ENCODE measurements around the gene CCDC92B. TPM values are rescaled to one million over a fixed set of nuclear protein-coding genes. Genes with fewer than 3 reads are reported as not detected.
A peak's percentile ranks its signal among the peaks of the same experiment; 100 is the strongest.

CCDC92B gene
- polyA plus RNA-seq, 6 donors from 2014 or later, result not detected

DNA sequence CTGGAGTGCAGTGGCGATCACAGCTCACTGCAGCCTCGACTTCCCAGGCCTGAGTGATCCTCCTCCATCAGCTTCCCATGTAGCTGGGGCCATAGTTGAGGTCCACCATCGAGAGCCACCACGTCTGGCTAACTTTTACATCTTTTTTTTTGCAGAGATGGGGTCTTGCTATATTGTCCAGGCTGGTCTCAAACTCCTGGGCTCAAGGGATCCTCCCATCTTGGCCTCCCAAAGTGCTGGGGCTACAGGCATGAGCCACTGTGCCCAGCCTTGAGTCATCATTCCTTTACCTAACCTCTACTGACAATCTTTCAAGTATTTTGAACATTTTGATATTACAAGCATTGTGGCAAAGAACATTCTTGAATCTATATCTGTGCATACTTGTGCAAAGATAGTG, 9.4 kb upstream of the CCDC92B start:
- H3K9me3 Mint-ChIP-seq, result peaks cover 0 to 4% (median 0%) of the 10 kb centered on the region in 7 donors
- H3K36me3 Mint-ChIP-seq, result no peaks in the 10 kb centered on the region
- H3K4me1 Mint-ChIP-seq, result peaks cover 3 to 9% (median 6%) of the 10 kb centered on the region in 3 donors
- DNase-seq, result no peak
- no peak overlapping the region for H3K27ac Mint-ChIP-seq
- H3K27me3 Mint-ChIP-seq, result peaks cover 33 to 79% (median 50%) of the 10 kb centered on the region in 3 donors
- ATAC-seq (ENCODE audit: low read depth in 2 of 2), result no peak
- H3K4me3 Mint-ChIP-seq, result no peak overlapping the region

GRCh38 chr17:2755891-2756724, 6.7 kb upstream of the CCDC92B start:
- DNase-seq (no peak), ATAC-seq (ENCODE audit: low read depth in 2 of 2) (peak in 1 of 2 donors; percentile 28)
- H3K27ac Mint-ChIP-seq, result peak overlapping the region in 1 of 6 donors; percentile 20
- peaks cover 0 to 4% (median 1%) of the 10 kb centered on the region in 7 donors for H3K9me3 Mint-ChIP-seq
- peak overlapping the region in 6 of 8 donors; percentile 39 to 74 (median 67) for H3K4me3 Mint-ChIP-seq
- peaks cover 43 to 80% (median 45%) of the 10 kb centered on the region in 3 donors for H3K27me3 Mint-ChIP-seq
- no peaks in the 10 kb centered on the region for H3K36me3 Mint-ChIP-seq
- peaks cover 3 to 9% (median 6%) of the 10 kb centered on the region in 3 donors for H3K4me1 Mint-ChIP-seq

GRCh38 chr17:2751491-2751890, 2.0 kb upstream of the CCDC92B start:
- Mint-ChIP-seq H3K4me1 (peaks cover 3 to 7% (median 6%) of the 10 kb centered on the region in 3 donors), H3K36me3 (no peaks in the 10 kb centered on the region), H3K9me3 (peaks cover 0 to 6% (median 0%) of the 10 kb centered on the region in 7 donors), H3K4me3 (peak overlapping the region in 1 of 8 donors; percentile 43), H3K27ac (no peak overlapping the region), H3K27me3 (peaks cover 43 to 81% (median 43%) of the 10 kb centered on the region in 3 donors)
- DNase-seq, result no peak
- ATAC-seq (ENCODE audit: low read depth in 2 of 2), result no peak

- peaks cover 41 to 77% (median 42%) of the 10 kb centered on the region in 3 donors for H3K27me3 Mint-ChIP-seq
- no peaks in the 10 kb centered on the region for H3K36me3 Mint-ChIP-seq
- no peak overlapping the region for H3K27ac Mint-ChIP-seq
- H3K4me3 Mint-ChIP-seq, result no peak overlapping the region
- ATAC-seq (ENCODE audit: low read depth in 2 of 2) (no peak), DNase-seq (no peak)
- peaks cover 0 to 4% (median 0%) of the 10 kb centered on the region in 3 donors for H3K4me1 Mint-ChIP-seq
- peaks cover 0 to 6% (median 0%) of the 10 kb centered on the region in 7 donors for H3K9me3 Mint-ChIP-seq
Measured at GRCh38 chr17:2750721-2751120, 1.3 kb upstream of the CCDC92B start.

- no peak overlapping the region for H3K27ac Mint-ChIP-seq
- peak overlapping the region in 1 of 8 donors; percentile 16 for H3K4me3 Mint-ChIP-seq
- H3K4me1 Mint-ChIP-seq, result peaks cover 0 to 2% (median 0%) of the 10 kb centered on the region in 3 donors
- no peaks in the 10 kb centered on the region for H3K36me3 Mint-ChIP-seq
- H3K9me3 Mint-ChIP-seq, result peaks cover 0 to 6% (median 0%) of the 10 kb centered on the region in 7 donors
- peak; percentile 71 for DNase-seq
- ATAC-seq (ENCODE audit: low read depth in 2 of 2), result peak; percentile 92 to 97
- H3K27me3 Mint-ChIP-seq, result peaks cover 44 to 80% (median 51%) of the 10 kb centered on the region in 3 donors
Measured at GRCh38 chr17:2749784-2750181, 331 bp upstream of the CCDC92B start.

DNA sequence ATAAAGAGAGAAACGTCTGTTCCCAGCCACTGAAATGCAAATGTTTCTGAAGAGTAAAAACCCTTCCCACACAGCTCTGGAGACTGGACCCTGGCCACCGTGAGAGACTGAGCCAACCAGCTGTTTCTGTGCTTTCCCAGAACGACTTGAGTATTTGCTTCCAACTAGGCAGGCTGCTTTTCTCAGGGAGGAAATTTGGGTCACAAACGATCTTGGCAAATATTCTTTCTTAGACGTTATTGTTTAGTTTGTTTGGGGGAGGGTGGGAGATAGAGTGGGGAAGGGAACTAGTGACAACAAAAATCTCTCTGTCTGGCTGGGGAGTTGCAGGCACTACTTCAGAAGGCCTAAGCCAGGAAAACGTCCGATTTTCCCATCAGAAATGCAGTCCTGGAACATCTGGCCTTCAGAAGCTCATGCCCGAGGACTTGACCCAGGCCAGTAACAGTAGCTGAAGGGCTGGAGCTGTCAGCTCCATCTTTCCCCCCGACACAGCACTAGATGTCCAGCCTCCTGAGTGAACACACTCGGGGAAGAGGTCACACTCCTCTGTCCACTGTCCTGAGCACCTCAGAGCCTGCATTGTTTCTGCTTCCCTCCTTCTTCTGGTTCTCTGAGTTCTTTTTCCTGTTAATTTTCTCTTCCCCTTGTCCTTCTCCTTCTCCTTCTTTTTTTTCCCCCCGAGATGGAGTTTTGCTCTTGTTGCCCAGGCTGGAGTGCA, 4.0 kb downstream of the CCDC92B start:
- H3K27ac Mint-ChIP-seq, result no peak overlapping the region
- H3K4me1 Mint-ChIP-seq, result no peaks in the 10 kb centered on the region
- peaks cover 0 to 9% (median 2%) of the 10 kb centered on the region in 7 donors for H3K9me3 Mint-ChIP-seq
- no peak for DNase-seq
- H3K4me3 Mint-ChIP-seq, result no peak overlapping the region
- no peak for ATAC-seq (ENCODE audit: low read depth in 2 of 2)
- H3K36me3 Mint-ChIP-seq, result no peaks in the 10 kb centered on the region
- peaks cover 48 to 75% (median 64%) of the 10 kb centered on the region in 3 donors for H3K27me3 Mint-ChIP-seq

DNA sequence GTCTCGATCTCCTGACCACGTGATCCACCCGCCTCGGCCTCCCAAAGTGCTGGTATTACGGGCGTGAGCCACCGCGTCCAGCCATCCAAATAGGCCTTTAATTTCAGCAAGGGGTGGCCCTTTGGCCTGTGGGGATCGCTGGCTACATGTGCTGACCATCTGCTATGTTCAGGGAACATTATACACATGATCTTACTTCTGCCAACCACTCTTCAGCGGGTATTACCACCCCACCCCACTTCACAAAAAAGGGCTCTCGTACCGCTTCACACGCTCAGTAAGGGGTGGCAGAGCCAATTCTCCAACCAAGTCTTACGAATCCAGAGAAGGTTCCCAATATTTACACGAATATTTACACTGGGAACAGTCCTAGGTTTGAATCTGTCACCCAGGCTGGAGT, 11.8 kb downstream of the CCDC92B start:
- no peaks in the 10 kb centered on the region for H3K36me3 Mint-ChIP-seq
- H3K27ac Mint-ChIP-seq, result no peak overlapping the region
- H3K27me3 Mint-ChIP-seq, result peaks cover 13 to 24% (median 17%) of the 10 kb centered on the region in 3 donors
- ATAC-seq (ENCODE audit: low read depth in 2 of 2), result no peak
- DNase-seq, result no peak
- peaks cover 0 to 1% (median 0%) of the 10 kb centered on the region in 7 donors for H3K9me3 Mint-ChIP-seq
- peak overlapping the region in 1 of 8 donors; percentile 12 for H3K4me3 Mint-ChIP-seq
- H3K4me1 Mint-ChIP-seq, result peaks cover 0 to 4% (median 0%) of the 10 kb centered on the region in 3 donors

- DNase-seq, result no peak
- Mint-ChIP-seq H3K4me3 (no peak overlapping the region), H3K27ac (no peak overlapping the region), H3K9me3 (no peaks in the 10 kb centered on the region), H3K4me1 (peaks cover 0 to 4% (median 0%) of the 10 kb centered on the region in 3 donors), H3K27me3 (peaks cover 11 to 23% (median 12%) of the 10 kb centered on the region in 3 donors), H3K36me3 (no peaks in the 10 kb centered on the region)
- no peak for ATAC-seq (ENCODE audit: low read depth in 2 of 2)
Measured at GRCh38 chr17:2736956-2737355, 12.5 kb downstream of the CCDC92B start.

- Mint-ChIP-seq H3K27ac (no peak overlapping the region), H3K9me3 (no peaks in the 10 kb centered on the region), H3K4me3 (no peak overlapping the region), H3K36me3 (no peaks in the 10 kb centered on the region), H3K4me1 (peaks cover 0 to 4% (median 0%) of the 10 kb centered on the region in 3 donors), H3K27me3 (peaks cover 7 to 20% (median 12%) of the 10 kb centered on the region in 3 donors)
- ATAC-seq (ENCODE audit: low read depth in 2 of 2), result no peak
- DNase-seq, result no peak
Measured at GRCh38 chr17:2735896-2736295, 13.6 kb downstream of the CCDC92B start.

- DNase-seq (no peak), ATAC-seq (ENCODE audit: low read depth in 2 of 2) (no peak)
- no peak overlapping the region for H3K27ac Mint-ChIP-seq
- no peak overlapping the region for H3K4me3 Mint-ChIP-seq
- no peaks in the 10 kb centered on the region for H3K9me3 Mint-ChIP-seq
- H3K36me3 Mint-ChIP-seq, result no peaks in the 10 kb centered on the region
- peaks cover 0 to 4% (median 0%) of the 10 kb centered on the region in 3 donors for H3K4me1 Mint-ChIP-seq
- peaks cover 8 to 22% (median 21%) of the 10 kb centered on the region in 3 donors for H3K27me3 Mint-ChIP-seq
Measured at GRCh38 chr17:2734939-2735338, 14.5 kb downstream of the CCDC92B start.

DNA sequence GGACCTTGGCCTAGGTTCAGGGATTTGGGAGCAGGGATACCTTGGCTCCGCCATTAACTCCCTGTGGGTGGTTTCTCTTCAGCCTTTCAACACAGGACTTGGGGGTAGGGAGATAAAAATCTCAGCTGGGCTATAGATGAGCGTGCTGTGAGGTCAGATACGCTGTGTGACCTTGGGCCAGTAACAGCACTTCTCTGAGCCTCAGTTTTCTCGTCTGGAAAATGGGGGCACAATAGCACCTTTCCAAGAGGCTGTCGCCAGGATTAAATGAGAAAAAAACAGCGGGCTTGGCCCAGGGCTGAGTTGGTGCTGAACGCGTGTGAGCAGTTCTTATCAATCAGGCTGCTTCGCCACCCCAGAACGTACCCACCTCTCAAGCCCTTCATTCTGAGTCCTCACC, 17.6 kb downstream of the CCDC92B start:
- Mint-ChIP-seq H3K27ac (no peak overlapping the region), H3K4me3 (no peak overlapping the region), H3K4me1 (peaks cover 0 to 4% (median 0%) of the 10 kb centered on the region in 3 donors), H3K9me3 (peaks cover 0 to 2% (median 0%) of the 10 kb centered on the region in 7 donors), H3K27me3 (peaks cover 14 to 36% (median 32%) of the 10 kb centered on the region in 3 donors), H3K36me3 (no peaks in the 10 kb centered on the region)
- ATAC-seq (ENCODE audit: low read depth in 2 of 2), result no peak
- no peak for DNase-seq

DNA sequence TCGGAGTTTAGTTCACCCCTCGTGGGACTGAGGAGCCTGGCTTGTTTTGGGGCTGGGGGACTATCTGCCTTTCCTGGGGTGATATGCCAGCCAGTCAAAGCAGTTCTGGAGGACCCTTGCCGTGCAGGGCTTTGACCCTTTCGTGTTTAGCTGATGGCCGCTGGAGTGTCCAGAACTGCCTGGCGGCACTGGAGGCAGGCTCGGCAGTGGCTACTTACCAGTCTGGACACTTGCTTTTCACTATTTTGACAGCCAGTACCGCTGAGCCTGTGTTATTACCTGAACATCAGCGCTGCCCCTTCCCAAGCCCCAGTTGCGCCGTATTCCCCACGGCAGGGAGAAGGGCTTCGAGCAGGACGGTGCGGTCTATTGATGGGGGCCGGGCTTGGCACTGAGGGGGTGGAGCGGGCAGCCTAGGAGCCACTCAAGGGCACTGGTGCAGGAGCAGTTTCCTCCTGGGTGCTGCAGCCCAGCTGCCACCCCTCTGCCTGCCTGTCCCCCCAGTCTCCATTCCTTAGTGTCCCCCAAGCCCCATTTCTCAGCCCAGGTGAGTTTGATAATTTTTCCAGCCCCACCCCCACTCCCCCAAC, 18.6 kb downstream of the CCDC92B start:
- ATAC-seq (ENCODE audit: low read depth in 2 of 2), result no peak
- peaks cover 0 to 1% of the 10 kb centered on the region in 2 donors for H3K36me3 Mint-ChIP-seq
- H3K27ac Mint-ChIP-seq, result no peak overlapping the region

DNA sequence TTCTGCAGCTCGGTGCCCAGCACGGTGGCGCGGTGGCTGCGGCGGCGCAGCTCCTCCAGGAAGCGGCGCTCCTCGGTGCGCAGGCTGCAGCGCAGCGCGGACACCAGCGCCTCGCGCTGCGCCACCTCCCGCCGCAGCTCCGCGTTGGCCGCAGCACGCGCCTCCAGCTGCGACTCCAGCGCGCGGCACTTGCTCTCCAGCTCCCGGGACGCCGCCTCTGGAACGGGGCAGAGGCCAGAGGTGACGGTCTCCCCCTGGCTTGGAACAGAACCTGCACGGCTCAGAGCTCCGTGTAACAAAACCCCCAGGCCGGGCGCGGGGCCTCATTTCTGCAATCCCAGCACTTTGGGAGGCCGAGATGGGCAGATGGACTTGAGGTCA, 24.7 kb downstream of the CCDC92B start:
- Mint-ChIP-seq H3K27ac (no peak overlapping the region), H3K4me1 (peaks cover 3 to 7% (median 6%) of the 10 kb centered on the region in 3 donors), H3K9me3 (peaks cover 0 to 2% (median 0%) of the 10 kb centered on the region in 7 donors), H3K27me3 (peaks cover 12 to 46% (median 24%) of the 10 kb centered on the region in 3 donors), H3K4me3 (peak overlapping the region in 5 of 8 donors; percentile 17 to 70 (median 35)), H3K36me3 (peaks cover 0 to 10% of the 10 kb centered on the region in 2 donors)
- DNase-seq (no peak), ATAC-seq (ENCODE audit: low read depth in 2 of 2) (peak; percentile 72 to 89)

More for the DNA sequence above, 18.6 kb downstream of the CCDC92B start:
- Mint-ChIP-seq H3K9me3 (peaks cover 0 to 2% (median 0%) of the 10 kb centered on the region in 7 donors), H3K4me3 (no peak overlapping the region), H3K27me3 (peaks cover 15 to 38% (median 37%) of the 10 kb centered on the region in 3 donors), H3K4me1 (peaks cover 0 to 4% (median 0%) of the 10 kb centered on the region in 3 donors)
- no peak for DNase-seq

Data from naive B cell (primary cell).